ENCODE results near the gene COX7C. TPM values are rescaled to one million over a fixed set of nuclear protein-coding genes. Genes with fewer than 3 reads are reported as not detected.

COX7C gene
- total RNA-seq, 2 experiments from 2014 or later = 467 to 482 TPM

DNA sequence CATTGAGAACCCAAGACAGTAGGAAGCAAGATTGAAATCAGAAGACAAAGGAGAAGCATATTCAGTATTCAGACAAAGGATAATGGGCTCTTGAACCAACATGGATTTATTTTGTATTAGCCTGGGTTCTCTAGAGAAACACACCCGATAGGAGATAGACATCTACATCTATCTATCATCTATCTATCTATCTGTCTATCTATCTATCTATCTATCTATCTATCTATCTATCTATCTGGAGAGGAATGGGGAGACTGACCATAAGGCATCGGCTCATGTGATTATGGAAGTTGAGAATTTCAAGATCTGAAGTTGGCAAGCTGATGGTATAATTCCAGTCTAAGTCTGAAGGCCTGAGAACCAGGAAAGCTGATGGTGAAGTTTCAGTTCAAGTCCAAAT, 13.4 kb downstream of the COX7C start:
- TF ChIP-seq, protein P1, sequence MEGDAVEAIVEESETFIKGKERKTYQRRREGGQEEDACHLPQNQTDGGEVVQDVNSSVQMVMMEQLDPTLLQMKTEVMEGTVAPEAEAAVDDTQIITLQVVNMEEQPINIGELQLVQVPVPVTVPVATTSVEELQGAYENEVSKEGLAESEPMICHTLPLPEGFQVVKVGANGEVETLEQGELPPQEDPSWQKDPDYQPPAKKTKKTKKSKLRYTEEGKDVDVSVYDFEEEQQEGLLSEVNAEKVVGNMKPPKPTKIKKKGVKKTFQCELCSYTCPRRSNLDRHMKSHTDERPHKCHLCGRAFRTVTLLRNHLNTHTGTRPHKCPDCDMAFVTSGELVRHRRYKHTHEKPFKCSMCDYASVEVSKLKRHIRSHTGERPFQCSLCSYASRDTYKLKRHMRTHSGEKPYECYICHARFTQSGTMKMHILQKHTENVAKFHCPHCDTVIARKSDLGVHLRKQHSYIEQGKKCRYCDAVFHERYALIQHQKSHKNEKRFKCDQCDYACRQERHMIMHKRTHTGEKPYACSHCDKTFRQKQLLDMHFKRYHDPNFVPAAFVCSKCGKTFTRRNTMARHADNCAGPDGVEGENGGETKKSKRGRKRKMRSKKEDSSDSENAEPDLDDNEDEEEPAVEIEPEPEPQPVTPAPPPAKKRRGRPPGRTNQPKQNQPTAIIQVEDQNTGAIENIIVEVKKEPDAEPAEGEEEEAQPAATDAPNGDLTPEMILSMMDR (IDR thresholded peaks at IDR 0.05) = no peak
- H3K27me3 Mint-ChIP-seq = peaks cover 49% of the 10 kb centered on the region
- H3K9me3 ChIP-seq (ENCODE audit: control insufficient read depth in 1 of 2, insufficient read depth in 1 of 2, low read length in 2 of 2) = no peaks in the 10 kb centered on the region
- H3K4me3 Mint-ChIP-seq = no peak overlapping the region
- no peaks in the 10 kb centered on the region for H3K9me3 Mint-ChIP-seq
- intact Hi-C loops (cut with DNase I, micrococcal nuclease) = no loop called here
- no peak overlapping the region for H3K4me3 ChIP-seq (ENCODE audit: low read length)
- no peaks in the 10 kb centered on the region for H3K4me1 Mint-ChIP-seq (ENCODE audit: low read depth)
- H3K4me1 ChIP-seq (ENCODE audit: insufficient read depth, low read length) = no peaks in the 10 kb centered on the region
- ChIA-PET CTCF (no interaction called here), POLR2A (no interaction called here)
- no peaks in the 10 kb centered on the region for H3K36me3 ChIP-seq (ENCODE audit: insufficient read depth, low read length)
- no peak overlapping the region for H3K27ac ChIP-seq (ENCODE audit: low read depth in 1 of 2, low read length in 2 of 2)
- H3K27ac Mint-ChIP-seq = no peak overlapping the region
- no peaks in the 10 kb centered on the region for H3K36me3 Mint-ChIP-seq (ENCODE audit: low read depth)
- DNase-seq (no peak), ATAC-seq (ENCODE audit: poor library complexity) (no peak)
- peaks cover 2 to 10% of the 10 kb centered on the region in 2 experiments for H3K27me3 ChIP-seq (ENCODE audit: control insufficient read depth in 1 of 2, insufficient read depth in 2 of 2, low read length in 2 of 2)

DNA sequence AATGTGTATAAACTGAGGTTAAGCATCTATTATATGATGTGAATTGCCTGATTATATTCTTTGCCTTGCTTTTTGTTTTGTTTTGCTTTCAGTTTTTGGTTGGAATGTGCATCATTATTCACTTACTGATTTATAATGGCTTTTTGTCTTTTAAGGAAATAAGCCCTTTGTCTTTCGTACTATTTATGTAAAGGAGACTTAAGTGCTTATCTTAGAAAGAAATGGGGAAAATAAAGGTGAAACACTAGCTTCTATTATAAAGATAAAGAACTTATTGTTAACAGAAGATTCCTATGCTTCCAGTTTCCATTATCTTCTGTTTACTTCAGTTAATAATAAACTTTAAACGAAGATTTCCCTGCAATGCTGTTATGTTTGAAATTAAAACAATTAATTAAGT, 23.3 kb downstream of the COX7C start:
- ATAC-seq (ENCODE audit: poor library complexity) = no peak
- no peaks in the 10 kb centered on the region for H3K36me3 Mint-ChIP-seq (ENCODE audit: low read depth)
- TF ChIP-seq, protein P1 (IDR thresholded peaks at IDR 0.05) = no peak
- H3K4me3 Mint-ChIP-seq = no peak overlapping the region
- no peaks in the 10 kb centered on the region for H3K36me3 ChIP-seq (ENCODE audit: insufficient read depth, low read length)
- H3K4me1 Mint-ChIP-seq (ENCODE audit: low read depth) = no peaks in the 10 kb centered on the region
- ChIA-PET POLR2A (no interaction called here), CTCF (no interaction called here)
- intact Hi-C loops (cut with DNase I, micrococcal nuclease) = no loop called here
- no peaks in the 10 kb centered on the region for H3K4me1 ChIP-seq (ENCODE audit: insufficient read depth, low read length)
- peaks cover 2 to 4% of the 10 kb centered on the region in 2 experiments for H3K27me3 ChIP-seq (ENCODE audit: control insufficient read depth in 1 of 2, insufficient read depth in 2 of 2, low read length in 2 of 2)
- H3K27ac ChIP-seq (ENCODE audit: low read depth in 1 of 2, low read length in 2 of 2) = no peak overlapping the region
- no peak for DNase-seq
- H3K4me3 ChIP-seq (ENCODE audit: low read length) = no peak overlapping the region
- H3K9me3 ChIP-seq (ENCODE audit: control insufficient read depth in 1 of 2, insufficient read depth in 1 of 2, low read length in 2 of 2) = no peaks in the 10 kb centered on the region
- no peaks in the 10 kb centered on the region for H3K9me3 Mint-ChIP-seq
- H3K27ac Mint-ChIP-seq = no peak overlapping the region
- H3K27me3 Mint-ChIP-seq = peaks cover 18% of the 10 kb centered on the region

DNA sequence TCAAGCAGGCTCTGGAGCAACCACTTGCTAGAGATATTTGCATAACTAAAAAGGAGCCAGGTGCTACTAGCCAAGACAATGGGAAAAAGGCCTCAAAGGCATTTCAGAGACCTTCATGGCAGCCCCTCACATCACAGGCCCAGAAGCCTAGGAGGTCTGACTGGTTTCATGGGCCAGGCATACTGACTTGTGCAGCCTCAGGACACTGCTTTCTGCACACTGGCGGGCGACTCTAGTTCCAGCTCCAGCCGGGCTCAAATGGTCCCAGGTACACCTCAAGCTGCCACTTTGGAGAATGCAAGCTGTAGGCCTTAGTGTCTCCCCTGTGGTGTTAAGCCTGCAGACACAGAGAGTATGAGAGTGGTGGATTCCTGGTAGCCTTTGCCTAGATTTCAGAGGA, 27.1 kb downstream of the COX7C start:
- ChIA-PET POLR2A (no interaction called here), CTCF (no interaction called here)
- H3K4me1 Mint-ChIP-seq (ENCODE audit: low read depth) = no peaks in the 10 kb centered on the region
- H3K9me3 Mint-ChIP-seq = no peaks in the 10 kb centered on the region
- intact Hi-C loops (cut with DNase I, micrococcal nuclease) = no loop called here
- ATAC-seq (ENCODE audit: poor library complexity) (no peak), DNase-seq (no peak)
- Histone ChIP-seq H3K27me3 (ENCODE audit: control insufficient read depth in 1 of 2, insufficient read depth in 2 of 2, low read length in 2 of 2) (no peaks in the 10 kb centered on the region), H3K36me3 (ENCODE audit: insufficient read depth, low read length) (no peaks in the 10 kb centered on the region), H3K4me3 (ENCODE audit: low read length) (no peak overlapping the region), H3K27ac (ENCODE audit: low read depth in 1 of 2, low read length in 2 of 2) (no peak overlapping the region), H3K9me3 (ENCODE audit: control insufficient read depth in 1 of 2, insufficient read depth in 1 of 2, low read length in 2 of 2) (no peaks in the 10 kb centered on the region), H3K4me1 (ENCODE audit: insufficient read depth, low read length) (no peaks in the 10 kb centered on the region)
- TF ChIP-seq, protein P1 (IDR thresholded peaks at IDR 0.05) = no peak
- no peaks in the 10 kb centered on the region for H3K36me3 Mint-ChIP-seq (ENCODE audit: low read depth)
- no peak overlapping the region for H3K4me3 Mint-ChIP-seq
- peaks cover 23% of the 10 kb centered on the region for H3K27me3 Mint-ChIP-seq
- H3K27ac Mint-ChIP-seq = no peak overlapping the region

All from CD4-positive, alpha-beta T cell (primary cell).